Glutamatergic neuron (in vitro differentiated cells): ENCODE data around the gene MSRB3. TPM values are rescaled to one million over a fixed set of nuclear protein-coding genes. Genes with fewer than 3 reads are reported as not detected.

ENCODE experiments used
- DNase-seq: peaks from one replicate; pipeline ENCODE4 v3.0.0; 2022
- H3K27ac Mint-ChIP-seq: one replicate; pipeline ENCODE4 v1.8.0; 2020; ENCODE audit warnings: mild to moderate bottlenecking, mixed read lengths, inconsistent platforms; ENCODE audit not compliant: unreplicated experiment
- H3K27me3 Mint-ChIP-seq: one replicate; pipeline ENCODE4 v1.8.0; 2020; ENCODE audit warnings: mild to moderate bottlenecking, moderate library complexity, mixed read lengths, inconsistent platforms; ENCODE audit not compliant: unreplicated experiment
- H3K36me3 Mint-ChIP-seq: one replicate; pipeline ENCODE4 v1.8.0; 2020; ENCODE audit warnings: mild to moderate bottlenecking, mixed read lengths, inconsistent platforms; ENCODE audit not compliant: unreplicated experiment
- H3K4me1 Mint-ChIP-seq: one replicate; pipeline ENCODE4 v1.8.0; 2020; ENCODE audit warnings: mild to moderate bottlenecking, low read depth, mixed read lengths, inconsistent platforms; ENCODE audit not compliant: unreplicated experiment
- H3K4me3 Mint-ChIP-seq: one replicate; pipeline ENCODE4 v1.8.0; 2020; ENCODE audit warnings: mild to moderate bottlenecking, mixed read lengths, inconsistent platforms; ENCODE audit not compliant: unreplicated experiment
- H3K9me3 Mint-ChIP-seq: one replicate; pipeline ENCODE4 v1.8.0; 2020; ENCODE audit warnings: mild to moderate bottlenecking, moderate library complexity, mixed read lengths, inconsistent platforms; ENCODE audit not compliant: unreplicated experiment
- total RNA-seq: library from RNA; stranded (reverse); fragmentation: NEBNext Ultra II Directional; extraction: Animal tissue kit (Norgen Biotek cat#: 25700); gene quantifications from one replicate; pipeline ENCODE4 v1.2.1, GENCODE V29; 2021; ENCODE audit not compliant: unreplicated experiment
- TF ChIP-seq, protein P1 (sequence below): fragments of 200-600 bp; sonication (generic); IDR thresholded peaks from one replicate; pipeline ENCODE4 v1.5.0; 2021; ENCODE audit not compliant: partially characterized antibody, unreplicated experiment

Gene MSRB3
- total RNA-seq, 1 donor from 2014 or later, result 1.6 TPM

DNA sequence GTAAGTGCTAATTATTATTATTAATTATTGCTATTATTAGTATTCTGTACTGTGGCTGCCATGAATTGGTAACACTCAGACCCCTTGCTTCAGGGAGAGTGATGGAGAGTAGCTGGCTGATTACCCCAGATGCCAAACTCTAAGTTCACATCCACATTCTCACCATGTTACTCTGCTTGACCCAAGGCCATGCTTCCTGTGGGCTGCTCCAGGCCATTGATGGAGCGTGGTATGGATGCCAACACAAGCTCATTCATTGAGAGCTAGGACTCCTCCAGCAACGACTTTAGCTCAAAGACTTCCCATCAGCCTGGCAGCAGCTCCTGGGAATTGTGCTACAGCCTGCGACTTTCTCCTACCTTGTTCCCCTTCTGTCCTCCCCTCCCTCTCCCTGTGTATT is 233.4 kb downstream of the MSRB3 start:
- H3K4me1 Mint-ChIP-seq, result no peaks in the 10 kb centered on the region
- H3K27ac Mint-ChIP-seq, result no peak overlapping the region
- H3K36me3 Mint-ChIP-seq, result peaks cover 4% of the 10 kb centered on the region

More for the DNA sequence above, 233.4 kb downstream of the MSRB3 start:
- Mint-ChIP-seq H3K27me3 (no peaks in the 10 kb centered on the region), H3K4me3 (no peak overlapping the region), H3K9me3 (peaks cover 4% of the 10 kb centered on the region)
- no peak for DNase-seq
- TF ChIP-seq, protein P1, sequence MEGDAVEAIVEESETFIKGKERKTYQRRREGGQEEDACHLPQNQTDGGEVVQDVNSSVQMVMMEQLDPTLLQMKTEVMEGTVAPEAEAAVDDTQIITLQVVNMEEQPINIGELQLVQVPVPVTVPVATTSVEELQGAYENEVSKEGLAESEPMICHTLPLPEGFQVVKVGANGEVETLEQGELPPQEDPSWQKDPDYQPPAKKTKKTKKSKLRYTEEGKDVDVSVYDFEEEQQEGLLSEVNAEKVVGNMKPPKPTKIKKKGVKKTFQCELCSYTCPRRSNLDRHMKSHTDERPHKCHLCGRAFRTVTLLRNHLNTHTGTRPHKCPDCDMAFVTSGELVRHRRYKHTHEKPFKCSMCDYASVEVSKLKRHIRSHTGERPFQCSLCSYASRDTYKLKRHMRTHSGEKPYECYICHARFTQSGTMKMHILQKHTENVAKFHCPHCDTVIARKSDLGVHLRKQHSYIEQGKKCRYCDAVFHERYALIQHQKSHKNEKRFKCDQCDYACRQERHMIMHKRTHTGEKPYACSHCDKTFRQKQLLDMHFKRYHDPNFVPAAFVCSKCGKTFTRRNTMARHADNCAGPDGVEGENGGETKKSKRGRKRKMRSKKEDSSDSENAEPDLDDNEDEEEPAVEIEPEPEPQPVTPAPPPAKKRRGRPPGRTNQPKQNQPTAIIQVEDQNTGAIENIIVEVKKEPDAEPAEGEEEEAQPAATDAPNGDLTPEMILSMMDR, result no peak

Other genes with a start within 250 kb of the MSRB3 start
- gene WIF1, start 157.4 kb upstream of the MSRB3 start, total RNA-seq, result not detected
- 25.4 TPM for gene LEMD3, start 109.1 kb upstream of the MSRB3 start, total RNA-seq